Loucy (cell line): Measurements from ENCODE around the gene NRG3.

ENCODE experiments used
- CTCF ChIP-seq: fragments of 200-600 bp; sonication (generic); conservative IDR thresholded peaks from 2 replicates; pipeline ENCODE4 v1.5.1; 2014; ENCODE audit warnings: mild to moderate bottlenecking, antibody characterized with exemption, low read length
- EZH2phosphoT487 ChIP-seq: fragments of 200-600 bp; IDR thresholded peaks from 2 replicates; pipeline ENCODE4 v1.6.1; 2018; ENCODE audit warnings: antibody characterized with exemption, mild to moderate bottlenecking, moderate library complexity, borderline replicate concordance

GRCh38 chr10:82660986-82661385 lies 786.0 kb downstream of the NRG3 start:
- TF ChIP-seq CTCF = no peak
- TF ChIP-seq EZH2phosphoT487 = no peak
